ENCODE results near the gene POLDIP3.
"Not testable (repeated sequence)": the region's sequence is repeated elsewhere in the genome, so short reads cannot be mapped to it uniquely, and the experiment has no call there.

Gene POLDIP3

DNA sequence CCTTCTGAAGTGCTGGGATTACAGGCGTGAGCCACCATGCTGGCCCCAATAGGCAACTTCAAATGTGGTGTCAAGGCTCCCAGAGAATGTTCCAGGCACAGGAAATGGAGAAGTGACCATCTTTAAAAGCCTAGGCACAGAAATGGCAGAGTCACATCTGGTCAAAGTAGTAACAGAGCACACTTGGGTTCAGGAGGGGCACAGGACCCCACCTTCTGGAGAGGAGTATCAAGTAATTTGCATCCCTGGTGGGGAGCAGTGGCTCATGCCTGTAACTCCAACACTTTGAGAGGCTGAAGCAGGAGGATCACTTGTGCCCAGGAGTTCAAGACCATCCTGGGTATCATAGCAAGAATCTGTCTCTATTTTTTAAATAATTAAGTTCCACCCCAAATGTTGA lies 31.7 kb downstream of the POLDIP3 start:
- DNase-seq: no peak

GRCh38 chr22:42581762-42582716 lies 32.6 kb downstream of the POLDIP3 start:
- peak; percentile 72 for DNase-seq

- not testable (repeated sequence) for DNase-seq
Measured at GRCh38 chr22:42581194-42581761, 33.4 kb downstream of the POLDIP3 start.

DNA sequence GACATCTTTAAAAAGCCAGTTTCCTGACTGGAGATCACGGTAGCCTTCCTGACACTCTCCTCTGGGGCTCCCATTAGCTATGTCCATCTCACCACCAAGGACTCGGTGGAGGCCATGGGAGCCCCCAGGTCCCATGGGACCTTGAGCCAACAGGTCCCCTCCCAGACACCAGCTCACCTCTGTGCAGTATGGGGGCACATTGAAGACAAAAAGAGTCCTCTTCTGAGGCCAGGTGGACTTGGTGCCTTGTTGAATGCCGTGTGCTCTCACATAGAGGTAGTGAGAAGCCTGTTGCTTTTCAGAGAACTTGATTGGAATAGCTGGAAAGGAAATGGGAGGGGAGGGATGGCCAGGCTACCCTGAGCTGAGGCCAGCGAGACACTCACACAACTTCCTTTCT lies 34.6 kb downstream of the POLDIP3 start:
- DNase-seq: not testable (repeated sequence)

GRCh38 chr22:42577623-42578240 lies 37.0 kb downstream of the POLDIP3 start:
- no peak for DNase-seq

DNA sequence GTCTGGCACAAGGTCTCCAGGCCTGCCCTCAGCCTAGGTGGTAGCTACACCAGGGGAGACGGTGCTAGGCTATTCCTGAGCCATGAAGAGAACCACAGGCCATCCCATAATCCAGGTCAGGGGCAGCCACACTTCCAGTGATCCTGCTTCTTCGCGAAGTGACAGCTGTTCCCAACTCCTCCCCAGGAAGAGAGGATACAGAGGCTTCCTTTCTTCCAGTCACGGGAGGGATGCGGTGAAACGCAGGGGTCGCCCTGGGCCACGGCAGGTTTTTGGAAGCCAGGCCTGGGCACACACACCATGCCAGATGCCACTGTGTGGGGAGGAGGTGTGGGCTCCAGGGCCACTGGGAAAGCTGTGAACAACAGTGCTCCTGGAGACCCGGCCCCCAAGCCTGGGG lies 37.5 kb downstream of the POLDIP3 start:
- DNase-seq: not testable (repeated sequence)

GRCh38 chr22:42575996-42576574 lies 38.6 kb downstream of the POLDIP3 start:
- DNase-seq: not testable (repeated sequence)

GRCh38 chr22:42574468-42574867 lies 40.2 kb downstream of the POLDIP3 start:
- DNase-seq: not testable (repeated sequence)

GRCh38 chr22:42574046-42574445 lies 40.6 kb downstream of the POLDIP3 start:
- DNase-seq: not testable (repeated sequence)

- not testable (repeated sequence) for DNase-seq
Measured at GRCh38 chr22:42571068-42571467, 43.6 kb downstream of the POLDIP3 start.

DNA sequence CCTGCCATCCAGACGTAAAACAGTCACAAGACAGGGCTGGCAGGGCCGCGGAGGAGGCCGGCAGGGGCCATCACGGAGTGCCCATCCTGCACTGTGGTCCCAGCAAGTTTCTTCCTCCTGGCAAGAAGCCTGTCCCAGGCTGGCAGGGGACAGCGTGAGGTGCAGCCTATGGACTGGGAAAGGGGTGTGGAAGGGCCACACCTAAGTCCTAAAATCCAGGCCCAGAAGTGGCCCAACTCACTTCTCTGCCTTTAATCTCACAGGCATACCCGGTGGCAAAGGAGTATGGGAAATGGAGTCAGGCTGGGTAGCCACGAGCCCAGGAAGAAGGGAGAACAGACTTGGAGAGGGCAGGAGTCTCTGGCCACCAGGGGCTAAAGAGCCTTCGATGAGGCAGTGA lies 44.1 kb downstream of the POLDIP3 start:
- not testable (repeated sequence) for DNase-seq

DNA sequence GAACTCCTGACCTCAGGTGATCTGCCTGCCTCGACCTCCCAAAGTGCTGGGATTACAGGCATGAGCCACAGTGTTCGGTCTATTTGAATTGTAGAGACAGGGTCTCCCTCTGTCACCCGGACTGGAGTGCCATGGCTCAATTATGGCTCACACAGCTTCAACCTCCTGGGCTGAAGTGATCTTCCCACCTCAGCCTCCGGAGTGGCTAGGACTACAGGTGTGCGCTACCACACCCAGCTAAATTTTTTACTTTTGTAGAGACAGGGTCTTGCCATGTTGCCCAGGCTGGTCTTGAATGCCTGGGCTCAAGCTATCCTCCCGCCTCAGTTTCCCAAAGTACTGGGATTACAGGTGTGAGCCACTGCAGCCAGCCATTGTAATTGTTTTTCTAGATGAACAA lies 46.7 kb downstream of the POLDIP3 start:
- not testable (repeated sequence) for DNase-seq

DNA sequence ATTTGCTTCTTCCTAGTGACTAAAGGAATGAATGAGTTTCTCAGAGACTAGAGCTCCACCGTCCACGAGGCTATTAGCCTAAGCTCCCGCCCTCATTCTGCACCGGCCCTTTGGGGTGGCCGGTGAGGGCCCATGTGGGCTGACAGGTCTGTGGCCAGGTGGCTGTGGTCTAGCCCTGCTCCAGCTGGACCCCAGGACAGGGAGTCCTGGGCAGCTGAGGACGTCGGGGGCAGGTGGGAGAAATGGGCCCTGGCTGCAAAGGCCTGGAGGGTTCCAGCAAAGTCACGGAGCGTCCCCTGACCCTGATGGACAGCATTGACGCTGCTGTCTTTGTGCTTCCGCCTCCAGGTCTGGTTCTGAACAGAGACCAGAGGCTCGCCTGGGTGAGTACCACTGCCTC lies 48.7 kb downstream of the POLDIP3 start:
- DNase-seq: no peak

- no peak for DNase-seq
Measured at GRCh38 chr22:42564699-42565098, 50.0 kb downstream of the POLDIP3 start.

DNA sequence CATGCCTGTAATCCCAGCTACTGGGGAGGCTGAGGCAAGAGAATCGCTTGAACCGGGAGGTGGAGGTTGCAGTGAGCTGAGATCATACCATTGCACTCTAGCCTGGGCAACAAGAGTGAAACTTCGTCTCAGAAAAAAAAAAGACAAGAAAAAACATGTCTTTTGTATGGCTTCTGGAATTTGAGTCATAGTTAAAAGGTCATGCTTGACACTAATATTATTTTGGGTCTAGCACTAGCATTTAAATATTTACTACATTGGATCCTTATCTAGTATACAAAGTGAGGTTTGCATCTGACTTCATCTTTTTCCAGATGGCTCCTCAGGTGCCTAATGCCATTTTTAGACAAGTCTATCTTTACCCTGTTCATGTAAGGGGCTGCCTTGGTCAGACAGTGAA lies 50.7 kb downstream of the POLDIP3 start:
- not testable (repeated sequence) for DNase-seq

- DNase-seq: no peak
Measured at GRCh38 chr22:42562684-42563083, 52.0 kb downstream of the POLDIP3 start.

GRCh38 chr22:42562279-42562678 lies 52.4 kb downstream of the POLDIP3 start:
- peak; percentile 66 for DNase-seq

DNA sequence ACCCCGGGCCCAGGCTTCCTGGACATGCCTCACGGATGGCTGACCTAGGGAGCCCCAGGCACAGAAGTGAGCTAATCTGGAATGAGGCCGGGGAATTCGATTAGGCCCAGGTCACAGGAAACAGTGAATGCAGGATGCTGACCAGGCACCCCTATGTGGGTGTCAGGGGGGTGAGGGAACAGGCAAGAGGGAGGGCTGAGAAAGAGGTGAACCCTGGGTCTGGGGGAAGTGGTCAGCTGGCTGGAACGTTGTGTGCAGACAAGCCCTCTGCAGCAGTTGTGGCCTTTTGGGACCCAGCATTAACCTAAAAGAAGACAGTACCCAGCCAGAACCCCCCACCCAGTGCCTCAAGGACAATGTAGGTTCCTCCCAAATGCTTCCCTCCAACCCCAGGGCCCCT lies 52.8 kb downstream of the POLDIP3 start:
- no peak for DNase-seq

DNA sequence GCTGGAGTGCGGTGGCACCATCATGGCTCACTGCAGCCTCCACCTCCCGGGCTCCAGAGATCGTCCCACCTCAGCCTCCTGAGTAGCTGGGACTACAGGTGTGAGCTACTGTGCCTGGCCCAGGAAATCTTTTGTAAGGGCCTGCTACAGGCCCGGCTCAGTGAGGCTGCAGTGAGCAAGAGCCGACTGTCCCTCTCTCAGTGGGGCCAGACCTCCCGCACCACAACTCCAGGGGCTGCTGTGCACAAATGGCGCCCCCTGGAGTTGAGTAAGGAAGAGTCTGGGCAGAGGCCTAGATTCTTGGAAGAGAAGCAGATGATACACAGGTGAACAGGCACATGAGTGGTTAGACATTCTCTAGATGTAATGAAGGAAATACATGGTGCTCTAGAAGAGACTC lies 53.9 kb downstream of the POLDIP3 start:
- DNase-seq: no peak

- DNase-seq: no peak
Measured at GRCh38 chr22:42560381-42560780, 54.3 kb downstream of the POLDIP3 start.

DNA sequence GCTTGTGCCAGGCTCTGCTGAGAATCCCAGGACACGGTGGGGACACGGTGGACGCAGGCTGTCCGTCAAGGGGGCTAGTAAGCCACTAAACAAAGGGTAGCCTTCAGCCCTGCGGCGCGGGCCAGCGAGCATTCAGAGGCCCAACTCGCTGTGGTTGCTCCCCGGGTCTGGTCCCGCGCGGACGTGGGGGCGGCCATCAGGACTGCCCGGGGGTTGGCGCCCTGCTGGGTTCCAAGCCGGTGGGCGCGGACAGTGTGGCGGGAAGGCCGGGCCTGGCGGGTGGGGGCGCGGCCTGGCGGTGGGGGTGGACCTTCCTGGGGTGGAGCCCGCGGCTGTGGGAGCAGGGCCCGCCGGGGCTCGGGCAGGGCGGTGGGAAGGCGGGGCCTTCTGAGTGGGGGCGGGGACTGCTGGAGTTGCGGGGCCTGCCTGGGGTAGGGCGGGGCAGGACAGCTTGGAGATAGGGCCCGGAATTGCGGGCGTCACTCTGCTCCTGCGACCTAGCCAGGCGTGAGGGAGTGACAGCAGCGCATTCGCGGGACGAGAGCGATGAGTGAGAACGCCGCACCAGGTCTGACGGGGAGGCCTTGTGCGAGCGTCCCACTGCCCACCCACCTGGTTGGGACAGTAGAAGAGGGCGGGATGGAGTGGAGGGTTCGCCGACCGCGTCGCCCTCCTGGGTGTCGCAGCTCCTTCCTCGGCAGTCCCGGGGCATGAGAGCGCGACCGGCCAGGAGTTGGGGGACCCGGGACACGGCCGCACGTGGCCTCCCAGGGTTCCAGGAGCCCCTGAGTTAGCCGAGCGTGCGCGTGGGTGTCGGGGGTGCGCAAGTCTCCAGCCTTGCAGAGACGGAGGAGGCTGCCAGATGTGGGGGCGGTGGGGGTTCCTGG lies 61.0 kb downstream of the POLDIP3 start, which contains the start of gene SERHL2:
TSS of gene SERHL2 (plus strand) at position 482 of the 887 bp plus-strand sequence. CDS start at position 547, 65 bp downstream.
- DNase-seq: no peak

DNA sequence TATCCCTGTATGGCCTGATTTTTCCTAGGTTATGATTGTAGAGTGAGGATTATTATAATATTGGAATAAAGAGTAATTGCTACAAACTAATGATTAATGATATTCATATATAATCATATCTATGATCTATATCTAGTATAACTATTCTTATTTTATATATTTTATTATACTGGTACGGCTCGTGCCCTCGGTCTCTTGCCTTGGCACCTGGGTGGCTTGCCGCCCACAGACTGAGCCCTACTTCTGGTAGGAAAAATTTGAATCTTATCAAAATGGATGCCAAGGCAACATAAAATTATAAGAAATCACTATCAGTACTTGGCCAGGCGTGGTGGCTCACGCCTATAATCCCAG lies 62.4 kb downstream of the POLDIP3 start:
- DNase-seq: not testable (repeated sequence)
